Measurements from ENCODE around the gene TTC7B.

GRCh38 chr14:90599748-90600507 lies 216.3 kb downstream of the TTC7B start:
- TF ChIP-seq EGR1 (IDR thresholded peaks at IDR 0.05) (no peak), REST (IDR thresholded peaks at IDR 0.05; ENCODE audit: low read depth) (no peak), MAX (IDR thresholded peaks at IDR 0.05) (no peak), RAD21 (IDR thresholded peaks at IDR 0.05; ENCODE audit: low read depth) (peak; percentile 44; the same call in 1 of the 2 replicates), CEBPB (IDR thresholded peaks at IDR 0.05) (no peak), TAF1 (IDR thresholded peaks at IDR 0.05; ENCODE audit: low read depth) (no peak), EP300 (IDR thresholded peaks at IDR 0.05; ENCODE audit: borderline replicate concordance) (no peak), ZBTB7A (IDR thresholded peaks at IDR 0.05; ENCODE audit: low read depth) (no peak)
